NCI-H446 treated with DMSO at 0.1 percent for 48 hours (cell line): ENCODE results near the gene LPAR5.
A peak's percentile ranks its signal among the peaks of the same experiment; 100 is the strongest.

Experiments used
- DNase-seq: peaks from one replicate; lab custom pipeline; 2025; lab: John Stamatoyannopoulos, UW

Gene LPAR5

DNA sequence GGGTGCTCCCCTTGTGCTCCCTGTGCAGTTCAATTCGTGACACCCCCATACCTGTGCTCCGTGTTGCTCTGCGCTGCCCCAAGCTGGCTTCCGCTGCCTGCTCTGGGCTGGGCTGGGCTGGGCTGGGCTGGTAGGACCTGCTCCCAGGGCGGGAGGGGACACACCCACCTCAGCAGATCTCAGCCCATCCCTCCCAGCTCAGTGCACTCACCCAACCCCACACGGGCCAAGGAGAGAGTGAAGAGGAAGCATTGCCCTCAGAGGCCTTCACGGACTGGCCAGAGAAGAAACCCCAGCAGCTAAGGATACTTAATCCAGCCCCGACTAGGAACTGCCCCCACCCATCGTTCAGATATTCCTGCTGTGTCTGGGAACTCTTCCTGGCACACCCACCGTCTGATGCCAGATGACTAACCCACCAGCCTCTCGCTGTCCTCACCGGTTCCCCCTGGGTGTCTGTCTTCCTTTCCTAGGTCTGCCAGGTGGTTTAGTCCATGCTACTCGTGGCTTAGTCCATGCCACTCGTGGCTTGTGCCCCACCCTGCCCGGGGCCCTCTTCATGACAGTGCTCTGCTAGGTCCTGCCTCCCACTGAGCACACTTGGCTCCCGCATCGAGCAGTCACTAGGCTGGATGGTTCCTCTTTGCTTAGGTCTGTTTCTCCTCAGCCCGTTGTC lies at the start of gene LPAR5:
Gene LPAR5 (minus strand): TSS at position 104 of the 676 bp plus-strand sequence. CDS start 14,711 bp downstream, outside the sequence.
- DNase-seq: no peak

DNA sequence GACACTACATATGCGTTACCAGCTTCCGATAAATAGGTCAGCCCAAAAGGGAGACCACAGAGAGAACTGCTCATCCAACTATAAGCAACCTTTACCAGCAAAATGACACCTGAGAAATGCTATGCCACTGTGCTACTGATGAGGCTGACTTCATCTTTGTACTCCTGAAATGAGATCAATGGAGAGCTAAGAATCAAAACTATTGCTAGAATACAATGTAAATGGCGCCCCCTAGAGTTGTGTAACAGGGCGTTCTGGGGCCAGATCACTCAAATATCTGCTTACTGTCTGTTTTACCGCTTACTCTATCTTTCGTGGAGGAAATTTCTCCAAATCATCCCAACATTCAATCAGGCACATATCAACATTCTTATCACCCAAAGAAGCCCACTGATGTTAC lies 48.9 kb upstream of the LPAR5 start:
- peak; percentile 8 for DNase-seq

DNA sequence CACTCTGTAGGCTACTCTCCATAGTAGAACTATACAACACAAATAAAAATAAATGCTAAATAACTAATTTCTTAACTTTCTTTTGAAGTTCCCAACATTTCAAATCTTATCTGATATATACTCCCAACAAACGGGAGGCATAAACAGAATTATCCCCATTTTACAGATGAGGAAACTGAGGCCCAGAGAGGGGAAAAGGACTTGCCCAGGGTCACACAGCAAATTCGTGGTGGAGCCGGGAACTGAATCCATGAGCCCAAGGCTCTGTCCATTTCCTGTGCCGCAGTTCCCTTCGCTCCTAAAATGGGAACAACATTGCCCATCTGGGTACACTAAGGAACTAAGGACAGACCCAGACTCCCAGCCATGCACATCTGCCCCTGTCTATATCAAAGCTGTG lies 41.2 kb upstream of the LPAR5 start:
- DNase-seq: no peak

DNA sequence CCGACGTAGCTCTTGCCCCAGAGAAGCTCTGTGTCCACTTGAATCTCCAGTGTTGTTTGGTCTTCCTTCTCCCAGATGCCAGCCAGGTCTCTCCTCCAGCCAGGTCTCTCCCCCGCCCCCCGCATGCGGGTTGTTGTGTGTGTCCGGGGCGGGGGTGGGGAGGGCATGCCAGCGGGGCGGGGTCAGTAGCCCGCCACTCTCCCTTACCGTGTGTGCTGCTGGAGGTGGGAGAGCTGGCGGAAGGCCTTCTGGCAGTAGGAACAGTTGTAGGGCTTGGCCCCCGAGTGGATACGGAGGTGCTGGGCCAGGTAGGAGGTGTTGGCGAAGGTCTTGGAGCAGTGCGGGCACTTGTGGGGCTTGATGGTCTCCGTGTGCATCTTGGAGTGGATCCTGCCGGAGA lies 36.4 kb upstream of the LPAR5 start:
- DNase-seq: no peak

DNA sequence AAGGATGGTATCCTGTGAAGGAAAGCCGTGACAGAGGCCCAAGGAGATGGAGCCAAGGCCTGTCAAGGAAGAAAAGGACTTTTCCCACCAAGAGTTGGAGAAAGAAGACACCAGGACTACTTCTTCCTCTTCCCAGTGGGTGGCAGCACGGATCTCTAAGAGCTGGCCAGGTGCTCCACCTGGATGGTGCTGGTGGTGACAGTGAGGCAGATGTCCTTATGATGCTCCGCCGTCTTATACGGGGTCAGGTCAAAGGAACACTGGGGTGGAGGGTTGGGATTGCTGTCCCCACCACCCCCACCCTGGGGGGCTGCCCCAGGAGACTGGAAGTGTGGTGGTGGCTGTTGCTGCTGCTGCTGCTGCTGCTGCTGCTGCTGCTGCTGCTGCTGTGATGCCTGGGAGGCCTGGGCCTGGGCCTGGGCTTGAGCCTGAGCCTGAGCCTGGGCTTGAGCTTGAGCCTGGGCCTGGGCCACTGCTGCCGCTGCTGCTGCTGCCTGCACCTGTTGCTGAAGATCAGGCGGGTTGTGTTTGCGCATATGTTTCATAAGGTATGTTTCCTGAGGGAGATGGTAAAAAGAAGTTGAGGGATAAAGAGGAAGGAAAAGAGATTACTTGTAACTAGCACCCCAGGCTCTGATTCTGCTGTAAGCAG lies 31.9 kb upstream of the LPAR5 start:
- DNase-seq: no peak

- no peak for DNase-seq
Observed at GRCh38 chr12:6666211-6666610, 30.5 kb upstream of the LPAR5 start.

DNA sequence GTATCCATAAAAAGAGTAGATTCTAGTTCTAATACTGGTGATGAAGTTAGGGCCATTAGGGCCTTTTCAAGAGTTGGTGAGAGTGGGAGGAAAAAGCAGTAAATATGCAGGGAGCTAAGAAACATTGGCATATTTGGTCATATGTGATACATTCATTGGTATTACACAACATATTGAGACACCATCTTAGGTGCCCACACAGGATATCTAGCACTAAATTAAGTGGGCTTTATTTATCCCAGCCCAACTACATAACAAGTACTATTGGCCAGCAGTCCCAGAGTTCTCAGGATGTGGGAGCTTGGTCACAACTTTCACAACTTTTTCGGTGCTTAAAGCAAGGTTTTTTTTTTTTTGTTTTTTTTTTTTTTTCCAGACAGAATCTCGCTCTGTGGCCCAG lies 29.1 kb upstream of the LPAR5 start:
- no peak for DNase-seq

GRCh38 chr12:6662906-6663742 lies 27.4 kb upstream of the LPAR5 start, which contains the start of gene ING4:
Gene ING4, minus strand, starts transcription at chr12:6663119. Its CDS starts 18 bp downstream, at chr12:6663101.
- DNase-seq: peak; percentile 99

GRCh38 chr12:6662602-6662905 lies 26.8 kb upstream of the LPAR5 start:
- no peak for DNase-seq

- DNase-seq: no peak
Observed at GRCh38 chr12:6653987-6654386, 18.2 kb upstream of the LPAR5 start.

DNA sequence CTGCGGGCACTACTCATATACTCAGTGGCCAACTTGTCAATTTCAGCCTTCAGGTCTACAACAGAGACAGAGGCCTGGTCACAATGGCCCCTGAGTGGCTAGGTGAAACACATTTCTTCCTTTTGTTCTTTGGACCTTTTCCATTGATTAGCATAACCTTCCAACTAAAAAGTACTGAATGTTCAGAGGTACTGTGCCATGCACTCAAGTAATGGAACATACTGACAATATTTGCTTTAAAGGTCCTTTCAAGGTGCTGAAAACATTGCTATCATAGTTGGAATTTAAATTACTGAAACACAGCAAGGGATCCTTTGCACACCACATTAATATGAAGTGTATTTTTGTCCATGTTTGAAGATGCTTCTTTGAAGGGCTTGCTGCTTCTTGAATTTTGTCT lies 17.6 kb upstream of the LPAR5 start:
- no peak for DNase-seq

GRCh38 chr12:6652391-6652790 lies 16.6 kb upstream of the LPAR5 start:
- no peak for DNase-seq

GRCh38 chr12:6650832-6651231 lies 15.1 kb upstream of the LPAR5 start:
- no peak for DNase-seq

DNA sequence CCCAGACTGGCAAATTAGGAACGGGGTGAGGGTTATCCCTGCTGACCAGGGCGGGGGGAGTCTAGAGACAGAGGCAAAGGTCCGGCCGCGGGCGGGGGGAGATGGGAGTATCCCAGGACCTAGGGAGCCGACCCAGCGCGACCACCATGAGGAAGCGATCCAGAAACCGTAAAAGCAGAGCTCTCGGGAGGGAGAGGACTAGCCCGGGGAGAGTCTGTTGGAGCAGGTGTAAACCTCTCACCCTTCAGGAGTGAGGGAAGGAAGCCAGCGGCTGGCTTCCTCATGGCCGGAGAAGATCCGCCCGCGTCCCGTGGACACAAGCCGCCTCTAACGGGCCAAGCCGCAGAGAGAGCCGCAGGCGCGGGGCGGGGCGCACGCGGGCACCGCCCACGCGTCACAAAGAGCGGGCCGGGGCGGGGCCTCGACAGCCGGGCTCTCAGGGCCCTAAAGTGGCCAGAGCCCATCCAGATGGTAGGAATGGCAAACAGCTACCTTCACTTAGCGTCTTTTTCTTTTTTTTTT lies 11.4 kb upstream of the LPAR5 start, which contains the start of gene ACRBP:
Gene ACRBP (minus strand): TSS at position 350 of the 522 bp plus-strand sequence. CDS start 66 bp downstream, at position 284.
- DNase-seq: no peak

DNA sequence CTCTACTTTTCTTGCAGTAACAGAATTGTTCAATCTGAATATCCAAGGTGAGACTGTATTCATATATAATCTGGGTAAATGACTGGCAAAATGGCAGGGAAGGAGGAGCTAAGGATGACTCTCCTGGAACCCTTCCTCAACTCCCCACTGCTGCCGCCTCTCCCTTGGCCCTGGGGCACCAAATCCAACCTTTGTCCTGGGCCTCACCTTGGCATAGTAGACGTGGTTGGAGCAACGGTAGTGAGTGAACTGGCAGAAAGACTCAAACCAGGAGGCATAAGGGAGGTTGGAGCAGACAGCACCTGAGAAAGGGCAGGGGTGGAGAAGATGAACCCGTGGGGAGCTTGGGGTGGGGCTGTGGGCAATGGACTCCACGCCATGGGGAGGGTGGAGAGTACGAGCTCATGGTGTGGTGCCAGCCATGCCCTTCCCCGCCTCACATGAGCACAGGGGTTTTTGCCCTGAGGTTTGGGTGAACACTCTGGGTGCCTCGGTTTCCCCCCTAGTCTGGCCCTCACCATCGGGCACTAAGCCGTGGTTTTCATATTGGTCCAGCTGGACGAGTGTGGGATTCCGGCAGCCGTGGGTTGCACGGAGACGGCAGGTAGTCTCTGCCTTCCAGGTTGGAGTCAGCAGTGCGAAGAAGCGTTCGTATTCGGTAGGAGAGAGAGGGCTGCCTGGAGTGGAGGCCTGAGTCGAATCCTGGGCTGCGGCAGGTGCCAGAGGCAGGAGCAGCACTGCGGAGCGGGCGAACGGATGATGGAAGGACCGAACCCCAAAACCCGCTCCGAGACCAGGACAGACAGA lies 10.7 kb upstream of the LPAR5 start:
- no peak for DNase-seq

GRCh38 chr12:6644903-6645302 lies 9.1 kb upstream of the LPAR5 start:
- DNase-seq: no peak

- DNase-seq: no peak
Observed at GRCh38 chr12:6644257-6644596, 8.5 kb upstream of the LPAR5 start.

DNA sequence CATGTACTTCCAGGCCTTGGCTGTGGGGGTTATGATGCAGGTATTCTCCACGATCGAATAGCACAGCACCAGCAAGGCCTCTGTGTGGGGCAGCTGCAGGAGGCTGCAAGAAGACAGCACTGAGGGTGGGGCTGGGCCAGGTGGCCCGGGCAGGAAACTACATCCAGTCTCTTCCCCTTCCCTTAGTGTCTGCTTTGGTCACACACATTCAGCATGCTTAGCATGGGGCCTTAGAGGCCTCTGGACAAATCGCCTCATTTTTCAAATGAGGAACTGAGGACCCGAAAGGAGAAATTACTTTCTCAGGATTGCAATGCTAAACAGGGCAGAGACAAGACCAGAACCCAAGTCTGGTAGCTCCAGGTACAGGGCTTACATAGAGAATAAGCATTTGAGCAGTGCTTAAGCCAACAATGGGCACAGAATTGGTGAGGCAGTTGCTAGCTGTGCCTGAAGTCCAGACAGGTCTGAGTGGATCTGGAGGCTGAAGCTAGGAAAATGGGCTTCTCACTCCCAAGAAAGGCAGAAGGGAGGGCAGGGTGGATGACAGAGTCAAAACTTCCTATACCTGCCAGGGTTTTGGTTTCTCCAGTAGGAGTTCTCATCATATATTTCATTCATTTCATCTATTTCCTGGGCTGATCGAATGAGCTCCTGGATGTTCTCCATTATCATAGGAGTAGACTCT lies 8.0 kb upstream of the LPAR5 start:
- no peak for DNase-seq

DNA sequence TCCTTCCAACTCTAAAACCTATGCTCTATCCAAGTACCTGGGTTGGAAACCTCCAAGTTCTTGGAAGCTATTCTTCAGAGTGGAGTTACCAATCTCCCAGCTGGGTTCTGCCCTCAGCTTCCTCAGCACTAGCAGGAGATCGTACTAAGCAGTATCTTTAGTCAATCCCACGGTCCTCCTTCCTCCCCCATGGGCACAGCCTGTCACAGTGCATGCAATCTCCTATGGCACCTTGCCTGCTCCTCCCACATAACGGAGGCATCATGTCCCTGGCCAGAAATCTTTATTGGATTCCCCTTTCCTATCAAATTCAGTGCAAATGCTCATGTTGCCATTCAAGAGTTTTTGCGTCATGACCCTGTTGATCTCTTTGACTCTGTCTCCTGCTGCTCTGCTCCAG lies 5.4 kb upstream of the LPAR5 start:
- DNase-seq: no peak

- no peak for DNase-seq
Observed at GRCh38 chr12:6640497-6640896, 4.7 kb upstream of the LPAR5 start.

- DNase-seq: no peak
Observed at GRCh38 chr12:6639151-6639801, 3.5 kb upstream of the LPAR5 start.
